Measurements from ENCODE around the gene PAM16.

Gene PAM16

GRCh38 chr16:4376893-4377572 lies 25.9 kb upstream of the PAM16 start:
- no peak for TF ChIP-seq CTCF (IDR thresholded peaks at IDR 0.05; ENCODE audit: unreplicated experiment in 3 of 3)
- Mint-ChIP-seq H3K4me3 (peak overlapping the region; percentile 47 to 61 (median 48)), H3K27me3 (ENCODE audit: low read depth) (peaks cover 7% of the 10 kb centered on the region), H3K4me1 (peaks cover 42% of the 10 kb centered on the region), H3K9me3 (no peaks in the 10 kb centered on the region), H3K27ac (peak overlapping the region; percentile 80 to 96 (median 87)), H3K36me3 (ENCODE audit: low read depth) (no peaks in the 10 kb centered on the region)

GRCh38 chr16:4376126-4376892 lies 25.2 kb upstream of the PAM16 start:
- no peaks in the 10 kb centered on the region for H3K9me3 Mint-ChIP-seq
- peak overlapping the region; percentile 47 to 61 (median 48) for H3K4me3 Mint-ChIP-seq
- H3K27me3 Mint-ChIP-seq (ENCODE audit: low read depth) = peaks cover 7% of the 10 kb centered on the region
- peak overlapping the region; percentile 63 to 96 (median 87) for H3K27ac Mint-ChIP-seq
- H3K4me1 Mint-ChIP-seq = peaks cover 43% of the 10 kb centered on the region
- no peak for TF ChIP-seq CTCF (IDR thresholded peaks at IDR 0.05; ENCODE audit: unreplicated experiment in 3 of 3)
- H3K36me3 Mint-ChIP-seq (ENCODE audit: low read depth) = no peaks in the 10 kb centered on the region

GRCh38 chr16:4375717-4376116 lies 24.6 kb upstream of the PAM16 start:
- Mint-ChIP-seq H3K4me1 (peaks cover 48% of the 10 kb centered on the region), H3K27ac (peak overlapping the region; percentile 71 to 92 (median 83)), H3K4me3 (peak overlapping the region; percentile 59 to 72 (median 72)), H3K27me3 (ENCODE audit: low read depth) (peaks cover 7% of the 10 kb centered on the region), H3K36me3 (ENCODE audit: low read depth) (no peaks in the 10 kb centered on the region), H3K9me3 (no peaks in the 10 kb centered on the region)
- TF ChIP-seq CTCF (IDR thresholded peaks at IDR 0.05; ENCODE audit: unreplicated experiment in 3 of 3) = no peak

DNA sequence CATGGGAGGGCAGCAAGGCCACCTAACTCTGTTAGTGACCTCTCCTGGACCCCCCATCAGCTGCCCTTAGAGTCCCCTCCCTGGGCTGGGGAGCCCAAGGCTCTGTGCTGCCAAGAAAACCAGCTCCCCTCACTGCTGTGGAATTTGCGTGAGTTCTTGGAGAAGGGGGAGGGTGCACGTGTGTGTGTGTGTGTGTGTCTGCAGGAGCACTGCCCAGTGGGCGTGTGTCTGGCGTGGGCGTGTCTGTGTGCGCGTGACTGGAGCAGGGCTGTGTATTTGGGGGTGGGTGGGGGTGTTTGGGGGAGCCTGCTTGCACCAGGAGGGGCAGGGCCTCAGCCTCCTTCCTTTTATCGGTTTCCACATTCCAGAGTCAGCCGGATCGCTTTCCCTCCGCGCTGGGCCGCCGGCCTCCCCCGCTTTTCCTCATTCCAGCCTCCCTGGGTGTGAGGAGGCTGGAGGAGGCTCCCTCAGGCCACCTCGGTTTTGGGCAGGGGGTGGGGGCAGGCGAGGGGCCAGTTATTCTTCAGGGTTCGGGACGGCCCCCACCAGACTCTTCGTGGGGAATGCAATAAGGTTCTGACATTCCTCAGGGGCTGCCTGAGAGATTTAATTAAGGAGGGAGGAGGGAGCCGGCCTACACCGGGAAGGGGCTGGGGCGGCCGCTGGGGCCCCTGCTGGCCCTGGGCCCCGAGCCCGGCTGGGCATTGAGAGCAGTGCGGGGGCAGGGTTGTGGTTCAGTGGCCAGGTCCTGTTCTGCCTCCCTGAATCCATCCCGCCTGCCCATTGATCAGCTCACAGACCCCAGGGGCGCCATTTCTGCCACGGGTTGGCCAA lies 23.0 kb upstream of the PAM16 start:
- Mint-ChIP-seq H3K9me3 (no peaks in the 10 kb centered on the region), H3K4me1 (peaks cover 47% of the 10 kb centered on the region), H3K4me3 (peak overlapping the region; percentile 89 to 94 (median 90)), H3K27ac (peak overlapping the region; percentile 92 to 98 (median 95)), H3K27me3 (ENCODE audit: low read depth) (peaks cover 7% of the 10 kb centered on the region), H3K36me3 (ENCODE audit: low read depth) (no peaks in the 10 kb centered on the region)
- TF ChIP-seq CTCF (IDR thresholded peaks at IDR 0.05; ENCODE audit: unreplicated experiment in 3 of 3) = no peak

- Mint-ChIP-seq H3K4me3 (peak overlapping the region; percentile 89 to 94 (median 90)), H3K27me3 (ENCODE audit: low read depth) (peaks cover 7% of the 10 kb centered on the region), H3K4me1 (peaks cover 47% of the 10 kb centered on the region), H3K9me3 (no peaks in the 10 kb centered on the region), H3K27ac (peak overlapping the region; percentile 92 to 98 (median 95)), H3K36me3 (ENCODE audit: low read depth) (no peaks in the 10 kb centered on the region)
- no peak for TF ChIP-seq CTCF (IDR thresholded peaks at IDR 0.05; ENCODE audit: unreplicated experiment in 3 of 3)
These were observed 22.3 kb upstream of the PAM16 start for GRCh38 chr16:4373356-4373908.
